ENCODE measurements around the gene HLA-A. TPM values are rescaled to one million over a fixed set of nuclear protein-coding genes. Genes with fewer than 3 reads are reported as not detected.

The HLA-A gene
- total RNA-seq, 1 donor from 2014 or later: 167 TPM

DNA sequence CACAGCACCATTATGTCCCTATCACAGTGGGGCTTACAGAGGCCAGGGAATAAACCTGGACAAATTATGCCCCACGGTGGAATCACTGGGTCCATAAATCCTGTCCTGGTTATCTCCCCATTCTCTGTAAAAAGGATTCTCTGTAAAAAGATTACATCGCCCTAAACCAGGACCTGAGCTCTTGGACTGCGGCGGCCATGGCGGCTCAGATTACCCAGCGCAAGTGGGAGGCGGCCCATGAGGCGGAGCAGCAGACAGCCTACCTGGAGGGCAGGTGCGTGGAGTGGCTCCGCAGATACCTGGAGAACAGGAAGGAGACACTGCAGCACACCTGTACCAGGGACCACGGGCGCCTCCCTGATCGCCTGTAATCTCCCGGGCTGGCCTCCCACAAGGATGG lies 8.4 kb upstream of the HLA-A start:
- Mint-ChIP-seq H3K27ac (ENCODE audit: unreplicated experiment) (no peak overlapping the region), H3K27me3 (ENCODE audit: unreplicated experiment) (no peaks in the 10 kb centered on the region), H3K9me3 (ENCODE audit: unreplicated experiment) (no peaks in the 10 kb centered on the region), H3K4me3 (ENCODE audit: unreplicated experiment) (no peak overlapping the region), H3K36me3 (ENCODE audit: low read depth, unreplicated experiment) (no peaks in the 10 kb centered on the region), H3K4me1 (ENCODE audit: unreplicated experiment) (peaks cover 5% of the 10 kb centered on the region)
- no peak for DNase-seq (ENCODE audit: low spot score)
- TF ChIP-seq, protein P1, sequence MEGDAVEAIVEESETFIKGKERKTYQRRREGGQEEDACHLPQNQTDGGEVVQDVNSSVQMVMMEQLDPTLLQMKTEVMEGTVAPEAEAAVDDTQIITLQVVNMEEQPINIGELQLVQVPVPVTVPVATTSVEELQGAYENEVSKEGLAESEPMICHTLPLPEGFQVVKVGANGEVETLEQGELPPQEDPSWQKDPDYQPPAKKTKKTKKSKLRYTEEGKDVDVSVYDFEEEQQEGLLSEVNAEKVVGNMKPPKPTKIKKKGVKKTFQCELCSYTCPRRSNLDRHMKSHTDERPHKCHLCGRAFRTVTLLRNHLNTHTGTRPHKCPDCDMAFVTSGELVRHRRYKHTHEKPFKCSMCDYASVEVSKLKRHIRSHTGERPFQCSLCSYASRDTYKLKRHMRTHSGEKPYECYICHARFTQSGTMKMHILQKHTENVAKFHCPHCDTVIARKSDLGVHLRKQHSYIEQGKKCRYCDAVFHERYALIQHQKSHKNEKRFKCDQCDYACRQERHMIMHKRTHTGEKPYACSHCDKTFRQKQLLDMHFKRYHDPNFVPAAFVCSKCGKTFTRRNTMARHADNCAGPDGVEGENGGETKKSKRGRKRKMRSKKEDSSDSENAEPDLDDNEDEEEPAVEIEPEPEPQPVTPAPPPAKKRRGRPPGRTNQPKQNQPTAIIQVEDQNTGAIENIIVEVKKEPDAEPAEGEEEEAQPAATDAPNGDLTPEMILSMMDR (IDR thresholded peaks at IDR 0.05; ENCODE audit: unreplicated experiment): no peak

DNA sequence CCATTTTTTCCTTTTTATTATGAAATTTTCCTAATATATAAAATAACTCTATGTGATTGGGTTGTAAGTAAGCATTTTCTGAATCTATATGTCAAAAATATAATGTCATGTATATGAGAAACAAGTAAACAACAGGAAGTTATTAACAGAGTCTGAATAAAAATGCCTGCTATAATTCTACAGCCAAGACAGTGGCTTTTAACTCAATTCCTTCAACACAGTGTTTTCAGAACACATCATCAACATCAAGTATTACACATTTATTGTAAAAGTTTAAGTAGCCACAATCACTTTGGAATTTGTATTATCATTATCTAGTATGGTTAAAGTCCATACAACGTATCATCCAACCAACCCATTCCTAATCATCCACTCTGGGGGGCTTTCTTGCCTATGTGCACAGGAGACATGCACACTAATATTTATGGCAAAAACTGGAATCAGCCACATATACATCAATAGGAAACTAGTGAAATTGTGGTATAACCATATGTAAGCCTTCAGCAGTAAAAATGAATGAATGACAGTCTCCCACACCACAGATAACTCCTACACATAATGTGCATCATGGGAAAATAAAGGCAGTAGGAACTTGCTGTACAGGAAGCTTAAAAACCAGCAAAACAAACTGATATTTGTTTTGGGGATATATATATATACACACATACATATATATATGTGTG lies 6.9 kb upstream of the HLA-A start:
- TF ChIP-seq, protein P1 (IDR thresholded peaks at IDR 0.05; ENCODE audit: unreplicated experiment): no peak
- Mint-ChIP-seq H3K27me3 (ENCODE audit: unreplicated experiment) (no peaks in the 10 kb centered on the region), H3K27ac (ENCODE audit: unreplicated experiment) (no peak overlapping the region), H3K36me3 (ENCODE audit: low read depth, unreplicated experiment) (no peaks in the 10 kb centered on the region), H3K9me3 (ENCODE audit: unreplicated experiment) (no peaks in the 10 kb centered on the region), H3K4me3 (ENCODE audit: unreplicated experiment) (no peak overlapping the region), H3K4me1 (ENCODE audit: unreplicated experiment) (peaks cover 10% of the 10 kb centered on the region)
- DNase-seq (ENCODE audit: low spot score): no peak

DNA sequence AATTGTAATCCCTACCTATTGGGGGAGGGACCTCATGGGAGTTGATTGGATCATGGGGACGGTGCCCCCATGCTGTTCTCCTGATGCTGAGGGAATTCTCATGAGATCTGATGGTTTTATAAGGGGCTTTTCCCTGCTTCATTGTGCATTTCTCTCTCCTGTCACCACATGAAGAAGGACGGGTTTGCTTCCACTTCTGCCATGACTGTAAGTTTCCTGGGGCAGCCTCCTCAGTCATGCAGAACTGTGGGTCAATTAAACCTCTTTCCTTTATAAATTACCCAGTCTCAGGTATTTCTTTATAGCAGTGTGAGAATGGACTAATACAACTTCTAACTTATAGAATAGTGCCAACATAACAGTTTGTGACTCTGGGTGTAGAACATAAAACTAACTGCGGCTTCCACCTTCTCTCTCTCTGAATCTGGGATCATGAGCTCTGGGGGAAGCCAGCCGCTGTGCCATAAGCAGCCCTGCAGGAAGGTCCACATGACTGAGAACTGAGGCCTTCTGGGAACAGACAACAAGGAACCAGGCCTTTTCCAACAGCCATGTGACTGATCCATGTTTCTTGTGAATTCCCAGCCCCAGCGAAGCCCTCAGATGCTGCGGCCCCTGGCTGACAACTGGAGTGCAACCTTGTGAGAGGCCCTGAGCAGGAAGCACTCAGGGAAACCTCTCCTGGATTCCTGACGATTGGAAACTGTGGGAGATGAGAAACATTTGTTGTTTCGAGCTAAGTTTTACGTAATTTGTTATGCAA lies 3.4 kb upstream of the HLA-A start:
- DNase-seq (ENCODE audit: low spot score): peak; percentile 26
- TF ChIP-seq, protein P1 (IDR thresholded peaks at IDR 0.05; ENCODE audit: unreplicated experiment): no peak
- H3K27me3 Mint-ChIP-seq (ENCODE audit: unreplicated experiment): peaks cover 5% of the 10 kb centered on the region
- H3K9me3 Mint-ChIP-seq (ENCODE audit: unreplicated experiment): no peaks in the 10 kb centered on the region
- peaks cover 14% of the 10 kb centered on the region for H3K4me1 Mint-ChIP-seq (ENCODE audit: unreplicated experiment)
- peak overlapping the region; percentile 30 for H3K27ac Mint-ChIP-seq (ENCODE audit: unreplicated experiment)
- H3K36me3 Mint-ChIP-seq (ENCODE audit: low read depth, unreplicated experiment): peaks cover 3% of the 10 kb centered on the region
- H3K4me3 Mint-ChIP-seq (ENCODE audit: unreplicated experiment): no peak overlapping the region

DNA sequence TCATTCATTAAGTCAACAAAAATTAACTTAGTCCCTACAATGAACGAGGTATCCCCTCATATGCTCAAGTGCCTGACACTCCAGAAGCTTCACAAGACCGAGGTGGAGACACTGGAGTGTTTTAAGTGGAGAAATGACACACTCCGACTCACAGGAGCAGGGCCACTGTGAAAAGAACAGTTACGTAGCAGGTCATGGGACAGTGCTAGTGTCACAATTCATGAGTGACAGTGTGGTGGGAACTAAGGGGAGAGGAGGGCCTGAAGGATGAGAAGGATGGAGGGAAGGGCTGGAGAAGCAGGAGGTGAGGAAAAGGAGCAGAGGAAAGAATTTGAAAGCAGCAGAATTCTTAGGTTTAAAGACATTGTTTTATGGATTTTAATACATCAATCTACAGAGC lies 1.3 kb upstream of the HLA-A start:
- Mint-ChIP-seq H3K9me3 (ENCODE audit: unreplicated experiment) (no peaks in the 10 kb centered on the region), H3K4me3 (ENCODE audit: unreplicated experiment) (no peak overlapping the region), H3K27ac (ENCODE audit: unreplicated experiment) (no peak overlapping the region)

More for the DNA sequence above, 1.3 kb upstream of the HLA-A start:
- TF ChIP-seq, protein P1 (IDR thresholded peaks at IDR 0.05; ENCODE audit: unreplicated experiment): no peak
- Mint-ChIP-seq H3K4me1 (ENCODE audit: unreplicated experiment) (peaks cover 14% of the 10 kb centered on the region), H3K36me3 (ENCODE audit: low read depth, unreplicated experiment) (peaks cover 10% of the 10 kb centered on the region), H3K27me3 (ENCODE audit: unreplicated experiment) (peaks cover 5% of the 10 kb centered on the region)
- no peak for DNase-seq (ENCODE audit: low spot score)

Data from endothelial cell (in vitro differentiated cells).